Measurements from ENCODE around the gene POLR1F. TPM values are rescaled to one million over a fixed set of nuclear protein-coding genes. Genes with fewer than 3 reads are reported as not detected.
A peak's percentile ranks its signal among the peaks of the same experiment; 100 is the strongest.

POLR1F gene, protein sequence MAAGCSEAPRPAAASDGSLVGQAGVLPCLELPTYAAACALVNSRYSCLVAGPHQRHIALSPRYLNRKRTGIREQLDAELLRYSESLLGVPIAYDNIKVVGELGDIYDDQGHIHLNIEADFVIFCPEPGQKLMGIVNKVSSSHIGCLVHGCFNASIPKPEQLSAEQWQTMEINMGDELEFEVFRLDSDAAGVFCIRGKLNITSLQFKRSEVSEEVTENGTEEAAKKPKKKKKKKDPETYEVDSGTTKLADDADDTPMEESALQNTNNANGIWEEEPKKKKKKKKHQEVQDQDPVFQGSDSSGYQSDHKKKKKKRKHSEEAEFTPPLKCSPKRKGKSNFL
- total RNA-seq (2022) (15.6 and 21.6 TPM in 2 replicates), Bru-seq, nascent RNA (percentile 89 among the genes with signal in this experiment), BruChase-seq, experiment 1, labeled RNA remaining after a 2-hour chase (percentile 95 among the genes with signal in this experiment), BruChase-seq, experiment 2, labeled RNA remaining after a 6-hour chase (percentile 83 among the genes with signal in this experiment)
- long read RNA-seq, transcript TWISTNB-201 (4 exons, 3,942 nt) = major isoform, 46 of 73 reads
- long read RNA-seq, partial matches to known transcripts = 0 of 73 reads
- long read RNA-seq, other reads (novel, unspliced or antisense) = 24 of 73 reads

- Mint-ChIP-seq H3K4me1 (ENCODE audit: low read depth, unreplicated experiment) (peaks cover 28% of the 10 kb centered on the region), H3K36me3 (ENCODE audit: insufficient read depth, unreplicated experiment) (no peaks in the 10 kb centered on the region), H3K27ac (ENCODE audit: unreplicated experiment) (peak within 1 kb of the TSS; percentile 93), H3K4me3 (ENCODE audit: unreplicated experiment) (peak within 1 kb of the TSS; percentile 95), H3K27me3 (ENCODE audit: insufficient read depth, unreplicated experiment) (no peaks in the 10 kb centered on the region), H3K9me3 (ENCODE audit: unreplicated experiment) (no peaks in the 10 kb centered on the region)
- CTCF ChIA-PET = interaction anchor here (0.6 to 1.9 kb wide), 8 partner anchors 21 to 890 kb away, joined by 3 to 11 read pairs (median 4); no protein-coding TSS in a partner anchor
- no peaks in the 10 kb centered on the region for H3K27me3 ChIP-seq (replicated peaks; ENCODE audit: control insufficient read depth, insufficient read depth, low read length)
- POLR2A ChIA-PET = interaction anchor here (0.6 to 1.0 kb wide), 6 partner anchors 15 to 979 kb away, joined by 3 to 9 read pairs (median 4); no protein-coding TSS in a partner anchor
- H3K4me3 ChIP-seq (ENCODE audit: low read depth, low read length) = peak within 1 kb of the TSS; percentile 77
- intact Hi-C loops (cut with micrococcal nuclease; ENCODE audit: unreplicated experiment) = loop anchor here (1.0 to 2.0 kb wide), 3 partner anchors 38 to 940 kb away; no protein-coding TSS in a partner anchor
- TF ChIP-seq, protein P1, sequence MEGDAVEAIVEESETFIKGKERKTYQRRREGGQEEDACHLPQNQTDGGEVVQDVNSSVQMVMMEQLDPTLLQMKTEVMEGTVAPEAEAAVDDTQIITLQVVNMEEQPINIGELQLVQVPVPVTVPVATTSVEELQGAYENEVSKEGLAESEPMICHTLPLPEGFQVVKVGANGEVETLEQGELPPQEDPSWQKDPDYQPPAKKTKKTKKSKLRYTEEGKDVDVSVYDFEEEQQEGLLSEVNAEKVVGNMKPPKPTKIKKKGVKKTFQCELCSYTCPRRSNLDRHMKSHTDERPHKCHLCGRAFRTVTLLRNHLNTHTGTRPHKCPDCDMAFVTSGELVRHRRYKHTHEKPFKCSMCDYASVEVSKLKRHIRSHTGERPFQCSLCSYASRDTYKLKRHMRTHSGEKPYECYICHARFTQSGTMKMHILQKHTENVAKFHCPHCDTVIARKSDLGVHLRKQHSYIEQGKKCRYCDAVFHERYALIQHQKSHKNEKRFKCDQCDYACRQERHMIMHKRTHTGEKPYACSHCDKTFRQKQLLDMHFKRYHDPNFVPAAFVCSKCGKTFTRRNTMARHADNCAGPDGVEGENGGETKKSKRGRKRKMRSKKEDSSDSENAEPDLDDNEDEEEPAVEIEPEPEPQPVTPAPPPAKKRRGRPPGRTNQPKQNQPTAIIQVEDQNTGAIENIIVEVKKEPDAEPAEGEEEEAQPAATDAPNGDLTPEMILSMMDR (IDR thresholded peaks at IDR 0.05; ENCODE audit: insufficient read depth in 1 of 2, low read depth in 1 of 2, low read length in 1 of 2, severe bottlenecking in 1 of 2, unreplicated experiment in 1 of 2) = peak; percentile 87 to 91
- no peaks in the 10 kb centered on the region for H3K9me3 ChIP-seq
- H3K36me3 ChIP-seq (ENCODE audit: control insufficient read depth, insufficient read depth, low read length) = no peaks in the 10 kb centered on the region
- H3K4me1 ChIP-seq = peaks cover 12% of the 10 kb centered on the region; the same call in 1 of the 2 replicates
- no TSS peak for BruUV-seq (replicated peaks)
- DNase-seq = peak; percentile 93 to 97
Measured at GRCh38 chr7:19708397-19709248, at the start of gene POLR1F. TSS of gene POLR1F (minus strand) at chr7:19709037. CDS start at chr7:19709016, 21 bp downstream.

DNA sequence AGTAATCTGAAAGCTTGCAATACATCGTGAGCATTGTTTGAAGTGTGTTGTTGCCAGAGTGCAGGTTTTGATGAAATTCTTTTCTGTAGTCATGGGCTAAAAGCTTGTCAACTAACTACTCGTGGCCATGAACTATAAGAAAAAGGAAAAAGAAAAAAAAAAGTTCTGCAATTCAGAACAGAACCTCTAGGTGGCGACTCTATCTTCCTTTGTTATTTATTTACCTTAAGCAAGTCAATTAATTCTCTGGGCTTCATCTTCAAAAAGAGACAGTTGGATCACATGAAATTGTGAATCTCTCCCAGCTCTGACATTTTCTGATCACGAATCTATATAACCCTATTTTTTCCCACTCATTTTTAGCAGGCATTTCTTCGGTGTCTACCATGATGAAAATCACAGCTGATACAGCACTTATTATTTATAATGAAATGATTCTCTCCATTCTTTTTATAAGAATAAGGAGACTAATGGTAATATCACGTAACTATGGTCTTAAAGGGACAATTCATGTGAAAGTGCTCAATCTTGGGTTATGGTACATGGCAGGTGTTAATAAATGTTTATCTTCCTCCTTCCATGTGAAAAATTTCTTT is 45.8 kb upstream of the POLR1F start:
- DNase-seq = peak in 1 of 2 experiments; percentile 52
- H3K27ac Mint-ChIP-seq (ENCODE audit: unreplicated experiment) = no peak overlapping the region
- H3K4me3 ChIP-seq (ENCODE audit: low read depth, low read length) = no peak overlapping the region
- no peaks in the 10 kb centered on the region for H3K27me3 ChIP-seq (replicated peaks; ENCODE audit: control insufficient read depth, insufficient read depth, low read length)
- no peak overlapping the region for H3K4me3 Mint-ChIP-seq (ENCODE audit: unreplicated experiment)
- H3K9me3 Mint-ChIP-seq (ENCODE audit: unreplicated experiment) = peaks cover 9% of the 10 kb centered on the region
- no peaks in the 10 kb centered on the region for H3K27me3 Mint-ChIP-seq (ENCODE audit: insufficient read depth, unreplicated experiment)
- ChIA-PET CTCF (interaction anchor here (1.2 to 1.3 kb wide), 2 partner anchors 45 to 418 kb away, joined by 5 read pairs; no protein-coding TSS in a partner anchor), POLR2A (no interaction called here)
- no peaks in the 10 kb centered on the region for H3K9me3 ChIP-seq
- H3K4me1 ChIP-seq = peaks cover 8% of the 10 kb centered on the region; the same call in 1 of the 2 replicates
- peaks cover 6% of the 10 kb centered on the region for H3K4me1 Mint-ChIP-seq (ENCODE audit: low read depth, unreplicated experiment)
- H3K36me3 ChIP-seq (ENCODE audit: control insufficient read depth, insufficient read depth, low read length) = no peaks in the 10 kb centered on the region
- TF ChIP-seq, protein P1 (IDR thresholded peaks at IDR 0.05; ENCODE audit: insufficient read depth in 1 of 2, low read depth in 1 of 2, low read length in 1 of 2, severe bottlenecking in 1 of 2, unreplicated experiment in 1 of 2) = peak; percentile 65 to 78
- intact Hi-C loops (cut with micrococcal nuclease; ENCODE audit: unreplicated experiment) = loop anchor here (1.0 to 2.0 kb wide), 4 partner anchors 229 to 844 kb away; no protein-coding TSS in a partner anchor
- H3K36me3 Mint-ChIP-seq (ENCODE audit: insufficient read depth, unreplicated experiment) = no peaks in the 10 kb centered on the region
- BruUV-seq (replicated peaks) = no TSS peak

All from Caco-2 (cell line).